ENCODE data around the gene STK10.
"Not testable (repeated sequence)": the region's sequence is repeated elsewhere in the genome, so short reads cannot be mapped to it uniquely, and the experiment has no call there.

Gene STK10

DNA sequence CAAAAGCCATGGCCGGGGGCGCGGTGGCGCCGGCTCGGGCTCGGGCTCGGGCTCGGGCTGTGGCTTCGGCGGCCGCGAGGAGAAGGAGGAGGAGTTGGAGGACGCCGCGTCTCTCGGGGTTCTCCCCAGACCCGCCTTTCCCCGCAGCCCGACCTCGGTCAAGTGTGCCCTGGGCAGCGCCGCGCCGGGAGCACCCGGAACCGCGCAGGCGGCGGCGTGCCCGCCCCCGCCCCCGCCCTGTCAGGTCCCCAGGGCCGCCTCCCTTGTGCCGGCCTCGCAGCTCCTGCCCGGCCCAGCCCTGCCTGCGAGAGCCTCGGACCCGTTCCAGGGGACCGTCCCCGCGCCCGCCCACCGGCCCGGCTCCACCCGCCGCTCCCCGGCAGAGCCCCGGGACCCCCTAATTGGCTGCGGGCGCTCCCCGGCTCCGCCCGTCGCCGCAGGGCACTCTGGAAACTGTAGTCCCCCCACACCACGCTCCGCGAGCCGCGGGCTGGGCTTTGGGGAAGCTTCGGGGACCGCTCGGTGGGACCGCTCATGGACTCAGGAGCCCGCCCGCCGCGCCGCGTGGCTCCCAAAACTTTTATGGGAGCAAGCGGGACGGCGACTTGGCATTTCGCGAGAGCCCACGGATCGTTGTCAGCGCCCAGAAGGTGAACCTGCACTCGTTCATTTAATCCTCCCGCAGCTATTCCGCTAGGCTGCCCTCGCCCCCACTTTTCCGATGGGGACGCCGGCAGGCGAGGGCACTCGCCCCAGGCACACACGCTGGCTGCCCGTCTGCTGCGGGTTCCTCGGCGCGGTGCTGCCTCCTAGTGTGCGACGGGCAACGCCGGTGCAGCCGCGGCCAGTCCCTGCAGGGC, at the start of gene STK10:
STK10 (minus strand) TSS at position 192 of the 860 bp plus-strand sequence; CDS start at position 10, 182 bp downstream.
- DNase-seq (ENCODE audit: low read depth) = peak; percentile 67

DNA sequence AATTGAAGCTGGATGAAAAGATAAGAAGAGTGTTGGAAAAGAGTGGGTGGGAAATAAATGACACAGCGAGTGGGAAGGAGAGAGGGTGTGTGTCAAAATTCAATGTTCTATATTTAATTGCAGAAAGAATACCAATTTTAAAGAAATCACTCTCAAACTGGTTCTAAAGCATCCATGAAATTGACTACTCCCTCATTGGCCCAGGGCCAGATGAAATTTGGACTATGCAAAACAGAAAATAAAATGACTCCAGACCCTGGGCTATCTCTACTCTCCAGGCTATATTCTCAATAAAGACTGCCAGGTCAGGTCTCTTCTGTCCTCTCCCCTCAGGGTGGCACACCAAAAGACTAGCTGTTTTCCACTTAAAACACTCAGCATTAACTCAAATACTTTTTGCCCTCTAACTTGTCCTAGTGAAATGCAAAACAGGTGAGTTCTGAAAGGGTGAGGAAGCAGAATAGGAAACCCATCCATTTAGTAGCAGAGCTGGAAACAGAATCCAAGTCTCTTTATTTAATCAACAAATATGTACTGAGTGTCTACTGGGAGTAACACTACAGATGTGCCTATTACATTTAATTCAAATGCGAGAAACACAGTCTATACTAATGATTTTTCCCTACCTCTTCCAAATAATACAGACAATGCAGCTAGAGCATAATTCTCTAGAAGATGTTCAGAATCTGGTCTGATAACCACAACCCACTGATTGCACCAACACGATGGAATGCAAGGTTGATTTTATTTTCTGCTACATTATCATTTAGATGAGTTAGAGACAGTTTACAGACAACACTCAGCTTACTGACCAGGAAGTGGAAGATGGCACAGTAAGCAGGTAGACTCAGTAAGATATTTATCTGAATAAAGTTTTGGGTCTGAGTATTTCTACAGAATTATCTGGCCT, 48.1 kb upstream of the STK10 start:
- no peak for DNase-seq (ENCODE audit: low read depth)

DNA sequence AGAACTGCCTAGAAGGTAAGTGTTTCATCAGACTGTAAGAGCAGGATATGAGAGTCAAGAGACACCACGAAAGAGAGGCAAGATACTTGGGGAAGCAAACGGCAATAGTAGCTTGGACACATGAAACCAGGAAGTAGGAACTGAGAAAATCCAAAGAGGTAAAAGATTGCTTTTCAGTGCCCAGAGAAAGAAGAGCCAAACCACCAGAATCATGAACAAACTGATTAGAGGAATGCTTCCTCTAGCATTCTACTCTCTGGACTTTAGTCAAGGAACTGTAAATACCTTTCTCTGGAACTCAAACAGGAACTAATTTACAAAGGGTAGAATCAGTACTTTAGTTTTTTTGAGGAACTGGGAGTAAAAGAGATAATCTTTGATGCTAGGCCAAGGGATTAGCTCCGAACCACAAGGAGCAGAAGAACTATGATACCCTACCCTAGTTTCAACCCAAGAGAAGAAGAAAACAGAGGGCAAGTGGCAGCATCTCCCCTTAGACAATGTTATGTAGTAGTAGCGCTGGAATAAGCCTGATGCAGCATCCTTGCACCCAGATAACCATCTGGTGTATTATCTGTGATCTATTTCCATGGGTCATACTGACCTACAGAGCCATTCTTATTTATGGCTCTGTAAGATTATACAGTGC, 47.2 kb upstream of the STK10 start:
- DNase-seq (ENCODE audit: low read depth) = no peak

DNA sequence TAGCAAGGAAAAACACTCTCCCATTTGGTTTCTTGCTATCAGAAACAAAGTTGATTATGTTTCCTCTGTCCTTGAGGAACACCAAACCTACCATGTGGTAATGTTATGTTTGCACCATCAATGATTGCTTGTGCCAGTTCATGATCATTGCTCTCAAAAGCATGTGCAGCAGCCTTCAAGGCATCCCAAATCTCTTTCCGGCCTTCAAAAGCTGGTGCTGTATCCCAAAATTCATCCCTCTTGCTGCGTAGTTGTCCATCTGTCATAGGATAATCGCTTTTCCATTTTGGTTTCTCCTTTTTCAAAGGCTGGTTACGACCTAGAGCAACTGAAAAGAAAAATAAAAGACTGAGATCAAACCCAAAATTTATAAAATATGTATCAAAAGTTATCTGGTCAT, 46.0 kb upstream of the STK10 start:
- no peak for DNase-seq (ENCODE audit: low read depth)

DNA sequence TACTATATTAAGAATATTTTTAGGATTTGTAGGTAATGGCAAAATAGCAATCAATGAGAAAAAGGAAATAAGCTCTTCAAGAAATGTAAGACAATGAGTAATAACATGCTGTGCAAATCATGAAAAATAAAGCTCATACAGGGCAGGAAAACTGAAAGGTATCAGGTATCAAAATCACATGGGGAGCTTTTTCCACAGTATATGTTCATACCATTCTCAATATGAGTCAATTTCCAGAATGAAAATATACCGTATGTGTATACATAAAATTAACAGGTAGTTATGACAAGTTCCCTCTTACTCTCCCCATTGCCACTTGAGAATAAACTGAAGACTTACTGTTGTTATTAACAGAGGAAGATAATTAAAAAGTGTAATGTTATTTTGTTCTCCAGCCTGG, 41.9 kb upstream of the STK10 start:
- no peak for DNase-seq (ENCODE audit: low read depth)

DNA sequence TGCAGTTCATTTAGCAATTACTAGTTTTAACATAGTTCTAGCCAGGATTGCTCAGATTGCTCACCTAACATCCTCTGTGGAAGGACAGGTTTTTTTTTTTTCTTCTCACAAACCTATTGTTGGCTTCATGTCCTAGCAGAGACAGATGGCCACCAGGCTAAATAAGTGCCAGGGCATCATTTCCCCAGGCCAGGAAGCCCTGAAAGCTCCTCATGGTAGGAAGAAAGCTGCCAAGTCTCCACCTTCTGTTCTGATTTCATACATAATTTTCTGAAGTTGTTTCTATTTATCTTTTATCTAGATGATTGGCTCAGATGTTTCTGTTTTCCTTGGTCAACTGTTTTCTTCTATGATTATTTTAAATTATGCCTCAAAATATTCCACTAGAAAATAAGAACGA, 37.0 kb upstream of the STK10 start:
- no peak for DNase-seq (ENCODE audit: low read depth)

DNA sequence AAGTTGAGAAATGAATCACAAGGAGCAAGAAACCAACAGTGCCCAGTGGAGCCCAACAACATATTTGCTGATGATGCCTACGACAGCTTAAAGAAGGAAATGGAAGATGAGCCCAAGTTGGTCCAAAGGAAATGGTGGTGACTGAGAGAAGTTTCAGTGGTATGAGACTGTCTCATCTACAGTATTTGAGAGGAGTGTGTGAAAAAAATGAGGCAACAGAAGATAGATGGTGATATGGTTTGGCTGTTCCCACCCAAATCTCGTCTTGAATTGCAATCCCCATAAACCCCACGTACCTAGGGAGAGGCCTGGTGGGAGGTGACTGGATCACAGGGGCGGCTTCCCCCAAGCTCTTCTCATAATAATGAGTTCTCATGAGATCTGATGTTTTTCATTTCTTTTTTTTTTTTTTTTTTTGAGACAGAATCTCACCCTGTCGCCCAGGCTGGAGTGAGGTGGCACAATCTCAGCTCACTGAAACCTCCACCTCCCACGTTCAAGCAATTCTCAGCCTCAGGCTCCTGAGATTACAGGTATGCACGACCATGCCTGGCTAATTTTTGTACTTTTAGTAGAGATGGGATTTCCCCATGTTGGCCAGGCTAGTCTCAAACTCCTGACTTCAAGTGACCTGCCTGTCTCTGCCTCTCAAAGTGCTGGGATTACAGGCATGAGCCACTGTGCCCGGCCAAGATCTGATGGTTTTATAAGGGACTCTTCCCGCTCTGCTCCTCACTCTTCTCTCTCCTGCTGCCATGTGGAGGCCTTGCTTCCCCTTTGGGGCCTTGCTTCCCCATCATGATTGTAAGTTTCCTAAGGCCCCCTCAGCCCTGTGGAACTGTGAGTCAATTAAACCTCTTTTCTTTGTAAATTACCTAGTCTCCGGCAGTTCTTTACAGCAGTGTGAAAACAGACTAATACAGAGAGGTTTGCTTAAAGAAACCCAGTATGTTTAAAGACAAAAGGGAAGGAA, 36.2 kb upstream of the STK10 start:
- no peak for DNase-seq (ENCODE audit: low read depth)

DNA sequence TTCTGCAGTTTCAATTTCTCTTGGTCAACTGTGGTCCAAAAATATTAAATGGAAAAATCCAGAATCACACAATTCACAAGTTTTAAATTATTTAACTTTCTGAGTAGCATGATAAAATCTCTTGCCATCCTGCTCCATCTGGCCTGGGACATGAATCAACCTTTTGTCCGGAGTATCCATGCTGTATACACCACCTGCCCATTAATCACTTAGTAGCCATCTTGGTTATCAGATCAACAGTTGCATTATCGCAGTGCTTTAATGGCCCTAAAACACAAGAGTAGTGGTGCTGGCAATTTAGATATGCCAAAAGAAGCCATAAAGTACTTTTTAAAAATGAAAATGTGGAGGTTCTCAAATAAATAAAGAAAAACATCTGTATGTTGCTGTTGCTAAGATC, 31.3 kb upstream of the STK10 start:
- no peak for DNase-seq (ENCODE audit: low read depth)

DNA sequence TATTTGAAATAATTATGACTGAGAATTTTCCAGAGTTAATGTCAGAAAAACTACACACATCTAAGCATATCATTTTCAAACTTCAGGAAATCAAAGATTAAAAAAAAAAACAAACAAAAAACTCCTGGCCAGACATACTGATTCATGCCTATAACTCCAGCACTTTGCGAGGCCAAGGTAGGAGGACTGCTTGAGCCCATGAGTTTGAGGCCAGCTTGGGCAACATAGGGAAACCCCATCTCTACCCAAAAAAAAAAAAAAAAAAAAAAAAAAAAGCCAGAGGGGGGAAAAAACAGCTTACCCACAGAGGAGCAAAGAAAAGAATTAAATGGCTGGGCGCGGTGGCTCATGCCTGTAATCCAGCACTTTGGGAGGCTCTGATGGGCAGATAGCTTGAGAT, 28.3 kb upstream of the STK10 start:
- DNase-seq (ENCODE audit: low read depth) = no peak

DNA sequence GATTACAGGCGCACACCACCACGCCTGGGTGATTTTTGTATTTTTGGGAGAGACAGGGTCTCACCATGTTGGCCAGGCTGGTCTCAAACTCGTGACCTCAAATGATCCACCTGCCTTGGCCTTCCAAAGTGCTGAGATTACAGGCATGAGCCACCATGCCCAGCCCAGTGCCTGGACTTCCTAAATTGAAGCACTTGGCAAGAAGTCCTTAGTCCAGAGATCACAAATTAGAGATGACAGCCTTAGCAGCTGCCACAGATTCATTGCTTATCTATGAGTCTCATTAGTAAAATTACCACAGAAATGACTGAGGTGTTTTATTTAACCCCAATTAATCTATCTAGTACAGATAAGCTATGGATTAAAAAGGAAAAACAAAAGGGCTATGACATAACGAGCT, 25.1 kb upstream of the STK10 start:
- DNase-seq (ENCODE audit: low read depth) = no peak

DNA sequence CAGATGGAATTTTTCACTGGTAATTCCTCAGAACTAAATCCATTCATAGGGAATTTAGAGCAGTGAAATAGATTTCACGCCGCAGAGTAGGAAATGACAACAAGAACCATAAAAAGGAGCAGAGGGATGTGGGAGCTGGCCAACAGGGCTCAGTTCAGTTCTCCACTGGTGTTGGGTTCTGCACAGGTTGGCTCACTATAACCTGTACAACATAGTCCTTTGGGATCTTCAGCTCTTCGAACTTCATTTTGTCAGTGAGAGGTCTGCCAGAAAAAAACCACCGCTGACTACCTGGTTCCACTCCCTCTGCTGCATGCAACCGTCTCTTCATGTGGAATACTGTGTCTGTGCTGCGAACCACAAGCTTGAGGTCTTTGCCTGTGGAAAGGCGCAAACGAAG, 23.7 kb upstream of the STK10 start:
- DNase-seq (ENCODE audit: low read depth) = no peak

DNA sequence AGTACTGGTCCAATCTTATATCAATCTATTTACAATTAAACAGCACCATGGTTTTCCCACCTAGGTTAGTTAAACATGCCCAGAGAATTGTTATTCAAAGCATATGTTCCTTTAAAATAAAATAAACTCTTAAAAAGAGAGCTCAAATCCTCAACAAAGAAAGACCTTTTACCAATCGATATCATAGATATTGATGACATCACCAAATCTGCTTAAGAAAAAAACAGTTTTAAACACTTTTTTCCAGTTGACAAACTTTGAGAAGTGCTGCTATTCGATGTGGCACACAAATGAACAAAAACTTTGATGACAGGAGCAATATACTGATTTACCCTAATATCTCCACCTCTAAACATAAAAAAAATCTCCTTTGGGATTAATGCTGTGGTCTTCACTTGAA, 21.7 kb upstream of the STK10 start:
- no peak for DNase-seq (ENCODE audit: low read depth)

DNA sequence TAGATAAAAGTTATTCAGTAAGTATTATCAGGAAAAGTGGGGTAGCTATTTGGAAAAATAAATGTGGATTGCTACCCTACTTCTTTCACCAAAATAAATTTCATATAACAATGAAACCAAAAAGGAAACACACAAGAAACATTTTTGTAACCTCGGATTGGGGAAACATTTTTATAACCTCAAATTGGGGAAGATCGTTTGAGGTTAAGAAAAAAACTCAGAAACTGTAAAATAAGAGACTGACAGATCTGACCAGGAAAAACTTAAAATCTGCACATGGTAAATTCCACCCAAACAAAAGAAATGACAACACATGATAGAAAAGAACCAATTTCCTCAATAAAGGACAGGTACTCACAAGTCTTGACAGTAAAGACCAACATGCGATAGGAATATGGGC, 19.5 kb upstream of the STK10 start:
- no peak for DNase-seq (ENCODE audit: low read depth)

DNA sequence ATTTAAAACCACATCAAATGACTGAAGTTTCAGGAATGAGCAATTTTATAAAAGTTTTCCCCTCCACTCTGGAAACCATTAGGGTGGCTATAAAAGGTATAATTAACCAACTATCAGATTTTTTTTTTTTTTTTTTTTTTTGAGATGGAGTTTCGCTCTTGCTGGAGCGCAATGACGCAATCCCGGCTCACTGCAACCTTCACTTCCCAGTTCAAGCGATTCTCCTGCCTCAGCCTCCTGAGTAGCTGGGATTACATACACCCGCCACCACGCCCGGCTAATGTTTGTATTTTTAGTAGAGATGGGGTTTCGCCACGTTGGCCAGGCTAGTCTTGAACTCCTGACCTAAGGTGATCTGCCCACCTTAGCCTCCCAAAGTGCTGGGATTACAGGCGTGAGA, 18.0 kb upstream of the STK10 start:
- DNase-seq (ENCODE audit: low read depth) = not testable (repeated sequence)

DNA sequence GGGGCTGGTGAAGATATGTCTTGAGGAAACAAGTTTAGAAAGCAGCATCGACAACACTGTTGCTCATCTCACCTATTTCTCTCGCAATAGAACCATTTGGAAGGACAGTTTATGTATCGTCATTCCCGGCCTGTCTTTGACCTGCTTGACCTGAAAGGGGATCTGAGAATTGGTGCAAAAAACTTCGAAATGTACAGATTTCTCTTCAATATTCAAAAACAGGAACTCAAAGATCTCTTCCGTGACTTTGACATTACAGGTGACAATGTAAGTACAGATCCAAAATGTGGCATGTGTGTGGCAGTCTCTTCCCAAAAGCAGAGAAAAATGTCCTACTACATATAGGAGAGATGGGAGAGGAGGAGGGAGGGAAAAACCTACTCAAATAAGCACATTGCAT, 12.5 kb upstream of the STK10 start:
- DNase-seq (ENCODE audit: low read depth) = no peak

DNA sequence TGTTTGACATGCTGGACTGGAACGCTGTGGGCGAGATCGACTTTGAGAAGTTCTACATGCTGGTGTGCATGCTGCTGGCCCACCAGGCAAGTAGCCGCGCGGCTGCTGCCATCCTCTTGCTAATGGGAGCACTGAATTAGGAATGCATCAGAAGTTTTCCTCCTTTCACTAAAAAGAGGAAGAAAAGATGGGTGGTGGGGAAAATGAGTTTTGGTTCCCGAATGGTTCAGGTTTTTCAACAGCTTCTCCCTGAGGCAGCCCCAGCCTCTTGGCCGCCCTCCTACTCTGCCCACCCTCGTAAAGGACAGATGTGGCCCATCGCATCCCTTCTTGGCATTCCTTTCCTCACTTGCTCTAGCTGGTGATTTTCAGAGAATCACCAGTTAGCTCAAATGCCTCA, 11.4 kb upstream of the STK10 start:
- DNase-seq (ENCODE audit: low read depth) = no peak

DNA sequence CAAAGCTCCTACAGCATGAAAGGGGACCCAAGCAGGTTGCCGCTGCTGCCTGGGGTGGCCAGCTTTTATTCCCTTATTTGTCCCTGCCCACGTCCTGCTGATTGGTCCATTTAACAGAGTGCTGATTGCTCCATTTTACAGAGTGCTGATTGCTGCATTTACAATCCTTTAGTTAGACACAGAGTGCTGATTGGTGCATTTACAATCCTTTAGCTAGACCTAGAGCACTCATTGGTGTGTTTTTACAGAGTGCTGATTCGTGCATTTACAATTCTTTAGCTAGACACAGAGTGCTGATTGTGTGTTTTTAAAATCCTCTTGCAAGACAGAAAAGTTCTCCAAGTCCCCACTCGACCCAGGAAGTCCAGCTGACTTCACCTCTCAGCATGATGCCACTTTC, 9.8 kb upstream of the STK10 start:
- DNase-seq (ENCODE audit: low read depth) = not testable (repeated sequence)

DNA sequence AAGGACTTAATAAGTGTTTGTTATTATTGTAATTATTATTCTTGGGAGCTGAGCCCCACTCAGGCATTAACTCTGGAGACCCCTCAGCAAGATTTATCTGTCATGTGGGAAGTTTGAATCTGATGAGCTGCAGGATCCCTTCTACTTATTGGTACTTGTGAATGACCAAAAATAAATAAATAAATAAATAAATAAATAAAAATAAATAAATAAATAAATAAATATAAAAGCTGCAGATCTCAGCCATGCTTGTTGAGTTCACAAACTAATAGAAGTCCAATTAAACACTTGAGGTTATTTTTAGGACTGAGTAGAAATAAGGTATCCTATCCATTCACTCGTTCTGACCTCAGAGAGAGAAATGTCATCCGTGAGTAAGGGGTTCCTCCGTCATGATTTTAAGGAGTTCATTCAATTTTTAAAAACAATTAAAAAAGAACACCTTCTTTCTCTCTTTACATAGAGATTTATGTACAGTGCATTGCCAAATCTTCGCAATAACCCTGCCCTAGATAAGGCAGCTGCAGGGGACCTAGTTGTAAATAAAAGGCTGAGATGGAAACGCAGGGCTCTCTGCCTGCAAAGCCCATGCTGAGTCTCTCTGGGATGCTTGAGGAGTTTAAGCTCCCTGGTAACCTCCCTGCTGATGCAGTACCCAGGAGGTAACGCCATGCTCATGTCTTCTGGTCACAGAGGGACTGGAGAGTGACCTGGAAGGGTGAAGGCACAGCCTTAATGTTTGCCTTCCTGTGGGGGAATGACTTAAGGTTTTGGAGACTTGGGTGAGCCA, 7.2 kb upstream of the STK10 start:
- no peak for DNase-seq (ENCODE audit: low read depth)

DNA sequence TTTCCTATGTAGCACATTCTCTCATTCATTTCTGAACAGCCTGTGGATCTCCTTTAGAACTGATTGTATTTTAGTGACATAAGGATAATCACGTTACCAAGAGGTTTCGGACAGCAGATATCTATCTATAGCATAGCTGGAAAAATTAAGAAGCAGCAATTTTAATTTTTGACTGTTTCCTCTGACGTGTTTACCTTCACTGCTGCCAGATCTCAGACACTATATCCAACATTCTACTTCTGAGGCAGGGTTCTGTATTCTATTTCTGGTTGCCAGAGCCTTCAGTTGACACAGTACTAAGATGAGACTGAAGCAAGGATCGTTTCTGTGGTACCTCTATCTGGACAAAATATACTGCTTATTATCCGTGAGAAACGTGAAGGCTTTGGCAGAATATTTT, 5.8 kb upstream of the STK10 start, which contains the start of gene EFCAB9:
EFCAB9 (plus strand) TSS at position 301 of the 400 bp plus-strand sequence; CDS start at position 302, 1 bp downstream.
- DNase-seq (ENCODE audit: low read depth) = no peak

DNA sequence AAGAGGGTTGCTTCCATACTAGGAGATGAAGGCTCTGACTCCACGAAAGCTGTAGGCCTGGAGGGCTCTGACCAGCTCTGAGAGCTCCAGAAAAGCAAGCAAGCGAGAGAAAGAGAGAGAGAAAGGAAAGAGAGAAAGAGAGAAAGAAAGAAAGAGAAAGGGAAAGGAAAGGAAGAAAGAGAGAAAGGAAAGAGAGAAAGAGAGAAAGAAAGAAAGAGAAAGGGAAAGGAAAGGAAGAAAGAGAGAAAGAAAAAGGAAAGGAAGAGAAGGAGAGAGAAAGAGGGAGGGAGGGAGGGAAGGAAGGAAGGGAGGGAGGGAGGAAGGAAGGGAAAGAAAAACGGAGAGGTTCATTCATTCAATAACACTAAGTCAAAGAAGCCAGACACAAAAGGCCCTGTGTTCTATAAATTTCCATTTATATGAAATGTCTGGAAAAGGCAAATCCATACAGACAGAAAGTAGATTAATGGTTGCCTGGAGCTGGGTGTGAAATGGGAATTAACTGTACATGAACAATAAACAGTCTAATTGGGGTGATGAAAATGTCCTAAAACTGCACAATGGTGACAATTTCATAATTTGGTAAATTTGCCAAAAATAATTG, 1.8 kb upstream of the STK10 start:
- DNase-seq (ENCODE audit: low read depth) = no peak

Measured in stimulated activated CD8-positive, alpha-beta memory T cell treated with anti-CD3 and anti-CD28 coated beads, Interleukin-15, amount 100 ng/mL, for 24 hours (primary cell).